ENCODE results near the gene MED12L. TPM values are rescaled to one million over a fixed set of nuclear protein-coding genes. Genes with fewer than 3 reads are reported as not detected.

The MED12L gene
- polyA plus RNA-seq, 4 donors, result 0.50 to 2.7 (median 2.2) TPM

GRCh38 chr3:151434151-151434890 lies 348.9 kb downstream of the MED12L start:
- DNase-seq (ENCODE audit: low read depth in 4 of 4, low spot score in 3 of 4), result no peak

- no peak for DNase-seq (ENCODE audit: low read depth in 4 of 4, low spot score in 3 of 4)
These were observed 351.4 kb downstream of the MED12L start for GRCh38 chr3:151436675-151437446.

GRCh38 chr3:151437906-151438305 lies 352.4 kb downstream of the MED12L start:
- no peak for DNase-seq (ENCODE audit: low read depth in 4 of 4, low spot score in 3 of 4)

- peak; percentile 47 to 54 (median 50) for DNase-seq (ENCODE audit: low read depth in 4 of 4, low spot score in 3 of 4)
These were observed 354.2 kb downstream of the MED12L start for GRCh38 chr3:151439652-151440125.

GRCh38 chr3:151440940-151441339 lies 355.5 kb downstream of the MED12L start:
- no peak for DNase-seq (ENCODE audit: low read depth in 4 of 4, low spot score in 3 of 4)

GRCh38 chr3:151443583-151443982 lies 358.1 kb downstream of the MED12L start:
- DNase-seq (ENCODE audit: low read depth in 4 of 4, low spot score in 3 of 4), result no peak

- DNase-seq (ENCODE audit: low read depth in 4 of 4, low spot score in 3 of 4), result no peak
These were observed 360.0 kb downstream of the MED12L start for GRCh38 chr3:151445273-151446001.

- DNase-seq (ENCODE audit: low read depth in 4 of 4, low spot score in 3 of 4), result no peak
These were observed 360.5 kb downstream of the MED12L start for GRCh38 chr3:151446002-151446340.

GRCh38 chr3:151452368-151452767 lies 366.9 kb downstream of the MED12L start:
- DNase-seq (ENCODE audit: low read depth in 4 of 4, low spot score in 3 of 4), result no peak

- DNase-seq (ENCODE audit: low read depth in 4 of 4, low spot score in 3 of 4), result no peak
These were observed 367.4 kb downstream of the MED12L start for GRCh38 chr3:151452841-151453240.

- no peak for DNase-seq (ENCODE audit: low read depth in 4 of 4, low spot score in 3 of 4)
These were observed 370.6 kb downstream of the MED12L start for GRCh38 chr3:151456065-151456464.

- DNase-seq (ENCODE audit: low read depth in 4 of 4, low spot score in 3 of 4), result no peak
These were observed 373.9 kb downstream of the MED12L start for GRCh38 chr3:151459358-151459757.

GRCh38 chr3:151460228-151460627 lies 374.8 kb downstream of the MED12L start:
- no peak for DNase-seq (ENCODE audit: low read depth in 4 of 4, low spot score in 3 of 4)

GRCh38 chr3:151460774-151461450 lies 375.4 kb downstream of the MED12L start, which contains the start of gene IGSF10:
TSS of gene IGSF10 (minus strand) at chr3:151461061. CDS start at chr3:151458709, 2,352 bp downstream.
- DNase-seq (ENCODE audit: low read depth in 4 of 4, low spot score in 3 of 4), result no peak

GRCh38 chr3:151462278-151462780 lies 376.9 kb downstream of the MED12L start:
- DNase-seq (ENCODE audit: low read depth in 4 of 4, low spot score in 3 of 4), result no peak

- DNase-seq (ENCODE audit: low read depth in 4 of 4, low spot score in 3 of 4), result no peak
These were observed 377.5 kb downstream of the MED12L start for GRCh38 chr3:151462991-151463390.

GRCh38 chr3:151467069-151467468 lies 381.6 kb downstream of the MED12L start:
- DNase-seq (ENCODE audit: low read depth in 4 of 4, low spot score in 3 of 4), result no peak

- DNase-seq (ENCODE audit: low read depth in 4 of 4, low spot score in 3 of 4), result no peak
These were observed 382.9 kb downstream of the MED12L start for GRCh38 chr3:151468284-151468917.

GRCh38 chr3:151476344-151477018 lies 391.0 kb downstream of the MED12L start:
- no peak for DNase-seq (ENCODE audit: low read depth in 4 of 4, low spot score in 3 of 4)

All from left renal pelvis (tissue), 4 donors.